ENCODE measurements around the gene MAP4K3. TPM values are rescaled to one million over a fixed set of nuclear protein-coding genes. Genes with fewer than 3 reads are reported as not detected.

Gene MAP4K3
- total RNA-seq, 1 experiment from 2014 or later: 21.4 TPM

- intact Hi-C loops (cut with micrococcal nuclease): no loop called here
- H3K27ac ChIP-seq (ENCODE audit: low read depth, low read length): no peak overlapping the region
- 0 out of 4 replicates have a peak, but pooled peaks cover 0 to 3% of the 10 kb centered on the region in 2 experiments for H3K4me1 ChIP-seq (ENCODE audit: control insufficient read depth in 1 of 2, insufficient read depth in 2 of 2, low read length in 2 of 2)
- H3K9ac ChIP-seq (ENCODE audit: low read length): no peak overlapping the region
- CTCF ChIA-PET: no interaction called here
- no peak overlapping the region for H3K4me2 ChIP-seq (ENCODE audit: low read length)
- H3K27me3 ChIP-seq (ENCODE audit: insufficient read depth, low read length): no peaks in the 10 kb centered on the region
- H3K9me2 ChIP-seq (ENCODE audit: insufficient read depth): no peaks in the 10 kb centered on the region; the same call in 1 of the 2 replicates
- no peak overlapping the region for H2AFZ ChIP-seq (ENCODE audit: low read depth, low read length, poor library complexity, severe bottlenecking)
- DNase-seq (ENCODE audit: low read depth, low spot score) (no peak), ATAC-seq (no peak)
- no peaks in the 10 kb centered on the region for H4K20me1 ChIP-seq (ENCODE audit: insufficient read depth)
- no peaks in the 10 kb centered on the region for H3K79me2 ChIP-seq (ENCODE audit: insufficient read depth, low read length)
- RAD21 ChIA-PET (ENCODE audit: low non-redundant PET in 1 of 2, low total read pairs in 2 of 2, uncharacterized antibody in 2 of 2, unreplicated experiment in 2 of 2): no interaction called here
- no peak overlapping the region for H3K4me3 ChIP-seq (replicated peaks in 1 of 2; ENCODE audit: low read depth in 1 of 2, low read length in 2 of 2)
- no peak for TF ChIP-seq CEBPB (IDR thresholded peaks at IDR 0.05; ENCODE audit: low read depth)
- no peak for TF ChIP-seq CBX3 (IDR thresholded peaks at IDR 0.05; ENCODE audit: low read depth)
- TF ChIP-seq FOSL1 (IDR thresholded peaks at IDR 0.05; ENCODE audit: low read depth): no peak
- TF ChIP-seq ATF3 (IDR thresholded peaks at IDR 0.05): no peak
- no peak for TF ChIP-seq RAD21 (IDR thresholded peaks at IDR 0.05; ENCODE audit: low read depth)
- no peak for TF ChIP-seq ZNF274 (IDR thresholded peaks at IDR 0.05; ENCODE audit: low read depth, low read length)
- no peak for TF ChIP-seq ZBTB33 (IDR thresholded peaks at IDR 0.05; ENCODE audit: extremely low read depth, insufficient replicate concordance, low read length)
- no peak for TF ChIP-seq SP1 (IDR thresholded peaks at IDR 0.05; ENCODE audit: low read depth)
- no peaks in the 10 kb centered on the region for H3K36me3 ChIP-seq (ENCODE audit: control insufficient read depth in 1 of 2, insufficient read depth in 2 of 2, low read length in 2 of 2)
- BruUV-seq (replicated peaks): no TSS peak
- H3K9me3 ChIP-seq (ENCODE audit: control insufficient read depth in 1 of 2, insufficient read depth in 1 of 2, low read depth in 1 of 2, low read length in 2 of 2): no peaks in the 10 kb centered on the region
- POLR2A ChIA-PET: no interaction called here
Observed at GRCh38 chr2:39223909-39224308, 213.2 kb downstream of the MAP4K3 start.

- TF ChIP-seq ATF3 (IDR thresholded peaks at IDR 0.05): no peak
- no peak for TF ChIP-seq ELF1 (IDR thresholded peaks at IDR 0.05; ENCODE audit: borderline replicate concordance, low read depth)
- TF ChIP-seq CTCF (IDR thresholded peaks at IDR 0.05 in 2 of 3, conservative IDR thresholded peaks at IDR 0.05 in 1 of 3; ENCODE audit: borderline replicate concordance in 1 of 3, insufficient read depth in 1 of 3, low read depth in 2 of 3, low read length in 2 of 3): no peak
- TF ChIP-seq CBX3 (IDR thresholded peaks at IDR 0.05; ENCODE audit: low read depth): no peak
- no peak for TF ChIP-seq SIN3A (IDR thresholded peaks at IDR 0.05; ENCODE audit: low read depth)
- TF ChIP-seq SP1 (IDR thresholded peaks at IDR 0.05; ENCODE audit: low read depth): no peak
- ATAC-seq (no peak), DNase-seq (ENCODE audit: low read depth, low spot score) (no peak)
- no peaks in the 10 kb centered on the region for H3K36me3 ChIP-seq (ENCODE audit: control insufficient read depth in 1 of 2, insufficient read depth in 2 of 2, low read length in 2 of 2)
- POLR2A ChIA-PET: no interaction called here
- no peaks in the 10 kb centered on the region for H4K20me1 ChIP-seq (ENCODE audit: insufficient read depth)
- H2AFZ ChIP-seq (ENCODE audit: low read depth, low read length, poor library complexity, severe bottlenecking): no peak overlapping the region
- no peak overlapping the region for H3K4me3 ChIP-seq (replicated peaks in 1 of 2; ENCODE audit: low read depth in 1 of 2, low read length in 2 of 2)
- intact Hi-C loops (cut with micrococcal nuclease): no loop called here
- no peak overlapping the region for H3K9ac ChIP-seq (ENCODE audit: low read length)
- H3K27ac ChIP-seq (ENCODE audit: low read depth, low read length): no peak overlapping the region
- H3K9me2 ChIP-seq (ENCODE audit: insufficient read depth): no peaks in the 10 kb centered on the region; the same call in 1 of the 2 replicates
- H3K4me1 ChIP-seq (ENCODE audit: control insufficient read depth in 1 of 2, insufficient read depth in 2 of 2, low read length in 2 of 2): no peaks in the 10 kb centered on the region
- RAD21 ChIA-PET (ENCODE audit: low non-redundant PET in 1 of 2, low total read pairs in 2 of 2, uncharacterized antibody in 2 of 2, unreplicated experiment in 2 of 2): no interaction called here
- CTCF ChIA-PET: no interaction called here
- BruUV-seq (replicated peaks): no TSS peak
- no peaks in the 10 kb centered on the region for H3K9me3 ChIP-seq (ENCODE audit: control insufficient read depth in 1 of 2, insufficient read depth in 1 of 2, low read depth in 1 of 2, low read length in 2 of 2)
- no peaks in the 10 kb centered on the region for H3K27me3 ChIP-seq (ENCODE audit: insufficient read depth, low read length)
- no peak overlapping the region for H3K4me2 ChIP-seq (ENCODE audit: low read length)
- H3K79me2 ChIP-seq (ENCODE audit: insufficient read depth, low read length): no peaks in the 10 kb centered on the region
Observed at GRCh38 chr2:39221459-39221858, 215.6 kb downstream of the MAP4K3 start.
